Mesothelial cell of epicardium (in vitro differentiated cells): ENCODE measurements around the gene TSHZ2. TPM values are rescaled to one million over a fixed set of nuclear protein-coding genes. Genes with fewer than 3 reads are reported as not detected.

Source experiments
- DNase-seq, 2 experiments: peaks; one replicate each; pipeline ENCODE4 v3.0.0; 2021; ENCODE audit warnings: low spot score in 2 of 2; ENCODE audit not compliant: unreplicated experiment in 2 of 2
- H3K27ac Mint-ChIP-seq: 2 replicates; pipeline ENCODE4 v1.8.0; 2021; ENCODE audit warnings: mixed read lengths
- H3K27me3 Mint-ChIP-seq: 2 replicates; pipeline ENCODE4 v1.8.0; 2021; ENCODE audit warnings: low read depth, mixed read lengths
- H3K36me3 Mint-ChIP-seq: 2 replicates; pipeline ENCODE4 v1.8.0; 2021; ENCODE audit warnings: mixed read lengths
- H3K4me1 Mint-ChIP-seq: 2 replicates; pipeline ENCODE4 v1.8.0; 2021; ENCODE audit warnings: mixed read lengths
- H3K4me3 Mint-ChIP-seq: 2 replicates; pipeline ENCODE4 v1.8.0; 2021; ENCODE audit warnings: mild to moderate bottlenecking, moderate library complexity, mixed read lengths
- H3K9me3 Mint-ChIP-seq: 2 replicates; pipeline ENCODE4 v1.8.0; 2021; ENCODE audit warnings: mixed read lengths
- total RNA-seq: library from RNA; stranded (reverse); gene quantifications from 3 replicates; pipeline ENCODE4 v1.2.1, GENCODE V29; 2021
- TF ChIP-seq, protein P1 (sequence below): fragments of 200-600 bp; sonication (generic); IDR thresholded peaks from one replicate; pipeline ENCODE4 v1.5.0; 2021; ENCODE audit warnings: antibody characterized with exemption; ENCODE audit not compliant: unreplicated experiment

Gene TSHZ2
- total RNA-seq, 1 donor from 2014 or later, result 28.8 TPM

DNA sequence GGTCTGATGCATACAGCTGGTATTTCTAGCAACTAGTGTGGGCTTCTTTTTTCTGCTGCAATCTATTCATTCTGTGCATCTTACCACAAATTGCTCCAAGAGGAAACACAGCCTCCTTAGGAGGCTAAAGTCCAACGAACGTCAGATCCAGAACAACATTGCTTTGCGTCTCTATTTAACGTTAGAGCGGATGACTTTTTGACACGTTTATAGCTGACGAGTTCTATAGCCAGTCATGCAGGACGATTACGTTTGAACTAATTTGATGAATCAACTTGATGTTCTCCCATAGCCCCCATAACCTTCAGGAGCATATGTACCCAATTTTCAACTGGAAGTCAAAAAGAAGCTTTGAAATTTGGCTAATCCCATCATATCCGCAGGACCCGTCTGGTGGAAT lies 59.9 kb downstream of the TSHZ2 start:
- Mint-ChIP-seq H3K27ac (no peak overlapping the region), H3K27me3 (no peaks in the 10 kb centered on the region), H3K36me3 (no peaks in the 10 kb centered on the region), H3K4me3 (no peak overlapping the region), H3K4me1 (peaks cover 17% of the 10 kb centered on the region), H3K9me3 (no peaks in the 10 kb centered on the region)
- no peak for DNase-seq
- TF ChIP-seq, protein P1, sequence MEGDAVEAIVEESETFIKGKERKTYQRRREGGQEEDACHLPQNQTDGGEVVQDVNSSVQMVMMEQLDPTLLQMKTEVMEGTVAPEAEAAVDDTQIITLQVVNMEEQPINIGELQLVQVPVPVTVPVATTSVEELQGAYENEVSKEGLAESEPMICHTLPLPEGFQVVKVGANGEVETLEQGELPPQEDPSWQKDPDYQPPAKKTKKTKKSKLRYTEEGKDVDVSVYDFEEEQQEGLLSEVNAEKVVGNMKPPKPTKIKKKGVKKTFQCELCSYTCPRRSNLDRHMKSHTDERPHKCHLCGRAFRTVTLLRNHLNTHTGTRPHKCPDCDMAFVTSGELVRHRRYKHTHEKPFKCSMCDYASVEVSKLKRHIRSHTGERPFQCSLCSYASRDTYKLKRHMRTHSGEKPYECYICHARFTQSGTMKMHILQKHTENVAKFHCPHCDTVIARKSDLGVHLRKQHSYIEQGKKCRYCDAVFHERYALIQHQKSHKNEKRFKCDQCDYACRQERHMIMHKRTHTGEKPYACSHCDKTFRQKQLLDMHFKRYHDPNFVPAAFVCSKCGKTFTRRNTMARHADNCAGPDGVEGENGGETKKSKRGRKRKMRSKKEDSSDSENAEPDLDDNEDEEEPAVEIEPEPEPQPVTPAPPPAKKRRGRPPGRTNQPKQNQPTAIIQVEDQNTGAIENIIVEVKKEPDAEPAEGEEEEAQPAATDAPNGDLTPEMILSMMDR, result no peak

DNA sequence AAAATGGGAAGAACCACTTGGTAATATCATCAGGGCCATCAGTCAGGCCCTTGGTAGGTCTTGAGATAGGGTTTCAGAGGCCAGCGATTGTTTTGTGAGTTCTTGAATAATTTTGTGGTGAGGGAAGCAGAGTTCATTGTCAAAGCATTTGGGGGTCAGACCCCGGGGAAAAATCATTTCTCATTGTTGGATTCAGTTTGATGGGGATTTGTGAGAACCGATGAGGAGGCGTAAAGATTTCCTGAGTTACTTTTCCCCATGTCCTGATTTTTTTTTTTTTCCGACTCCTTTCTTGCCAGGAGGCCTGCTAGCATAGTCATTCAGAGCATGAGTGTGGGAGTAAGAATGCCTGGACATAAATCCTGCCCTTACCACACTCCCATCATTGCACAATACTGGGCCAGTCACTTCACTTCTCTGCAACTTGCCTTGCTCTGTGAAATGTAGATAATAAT lies 60.3 kb downstream of the TSHZ2 start:
- DNase-seq, result no peak
- TF ChIP-seq, protein P1, result no peak
- no peaks in the 10 kb centered on the region for H3K9me3 Mint-ChIP-seq
- H3K27ac Mint-ChIP-seq, result no peak overlapping the region
- no peaks in the 10 kb centered on the region for H3K36me3 Mint-ChIP-seq
- no peak overlapping the region for H3K4me3 Mint-ChIP-seq
- no peaks in the 10 kb centered on the region for H3K27me3 Mint-ChIP-seq
- peaks cover 13% of the 10 kb centered on the region for H3K4me1 Mint-ChIP-seq

DNA sequence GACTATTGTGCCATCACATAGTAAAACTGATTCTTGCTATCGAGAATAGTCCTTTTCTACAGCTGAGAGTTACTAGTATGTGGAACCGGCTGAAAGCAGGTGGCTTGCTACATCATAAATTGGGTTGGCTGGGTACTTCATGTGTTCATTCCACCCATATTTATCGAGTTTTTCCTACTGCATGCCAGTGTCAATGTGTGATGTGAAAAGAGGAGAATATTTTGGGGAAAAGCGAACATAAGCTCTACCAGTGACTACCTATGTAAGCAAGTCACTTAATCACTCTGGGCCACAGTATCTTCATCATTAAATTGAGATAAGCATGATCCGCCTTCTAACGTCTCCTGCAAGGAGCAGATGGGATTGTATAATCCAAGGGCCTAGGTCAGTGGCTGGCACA lies 61.0 kb downstream of the TSHZ2 start:
- TF ChIP-seq, protein P1, result no peak
- no peak for DNase-seq
- no peaks in the 10 kb centered on the region for H3K27me3 Mint-ChIP-seq
- H3K36me3 Mint-ChIP-seq, result no peaks in the 10 kb centered on the region
- no peak overlapping the region for H3K4me3 Mint-ChIP-seq
- peaks cover 13% of the 10 kb centered on the region for H3K4me1 Mint-ChIP-seq
- no peaks in the 10 kb centered on the region for H3K9me3 Mint-ChIP-seq
- H3K27ac Mint-ChIP-seq, result no peak overlapping the region

DNA sequence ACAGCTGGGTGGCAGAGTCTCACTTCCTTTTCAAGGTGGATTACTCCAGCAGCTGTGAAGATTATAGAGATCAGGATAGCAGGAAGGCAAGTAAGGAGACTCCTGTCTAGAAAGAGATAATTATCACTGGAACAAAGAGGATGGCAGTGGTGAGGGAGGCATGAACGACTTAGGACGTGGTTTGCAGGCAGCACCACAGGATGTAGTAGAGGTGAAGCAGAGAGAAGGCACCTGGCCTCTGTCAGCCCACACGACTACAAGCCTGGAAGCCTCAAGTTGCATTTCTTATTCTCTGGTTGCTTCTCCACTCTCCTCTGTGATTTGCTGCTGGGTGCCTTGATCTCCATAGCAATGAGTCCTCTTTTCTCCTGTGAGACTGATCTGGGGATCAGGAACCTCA lies 62.7 kb downstream of the TSHZ2 start:
- DNase-seq, result no peak
- peaks cover 14% of the 10 kb centered on the region for H3K4me1 Mint-ChIP-seq
- peaks cover 6% of the 10 kb centered on the region for H3K36me3 Mint-ChIP-seq
- no peaks in the 10 kb centered on the region for H3K27me3 Mint-ChIP-seq
- H3K4me3 Mint-ChIP-seq, result no peak overlapping the region
- TF ChIP-seq, protein P1, result no peak
- no peak overlapping the region for H3K27ac Mint-ChIP-seq
- H3K9me3 Mint-ChIP-seq, result peaks cover 6% of the 10 kb centered on the region

DNA sequence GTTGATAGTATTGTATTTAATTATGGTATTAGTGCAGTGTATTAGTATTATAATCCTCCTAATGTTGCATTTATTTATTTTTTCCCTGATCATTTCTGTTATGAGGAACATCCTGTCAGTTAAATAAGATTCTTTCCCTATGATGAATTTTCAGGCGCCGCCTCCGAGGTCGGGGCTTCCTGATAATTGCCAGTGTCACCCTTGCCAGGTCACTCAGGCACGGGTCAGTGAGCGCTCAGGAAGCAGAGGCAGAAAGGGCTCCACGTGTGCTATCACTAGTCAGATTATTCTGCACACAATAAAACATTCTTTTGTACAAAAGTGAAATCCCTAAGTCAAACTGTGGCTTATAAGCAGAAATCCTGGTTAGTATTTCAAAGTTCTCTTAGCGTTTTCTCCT lies 64.8 kb downstream of the TSHZ2 start:
- Mint-ChIP-seq H3K27ac (no peak overlapping the region), H3K27me3 (no peaks in the 10 kb centered on the region), H3K36me3 (peaks cover 6% of the 10 kb centered on the region), H3K4me3 (no peak overlapping the region), H3K4me1 (peaks cover 19% of the 10 kb centered on the region), H3K9me3 (peaks cover 6% of the 10 kb centered on the region)
- no peak for DNase-seq
- TF ChIP-seq, protein P1, result no peak

DNA sequence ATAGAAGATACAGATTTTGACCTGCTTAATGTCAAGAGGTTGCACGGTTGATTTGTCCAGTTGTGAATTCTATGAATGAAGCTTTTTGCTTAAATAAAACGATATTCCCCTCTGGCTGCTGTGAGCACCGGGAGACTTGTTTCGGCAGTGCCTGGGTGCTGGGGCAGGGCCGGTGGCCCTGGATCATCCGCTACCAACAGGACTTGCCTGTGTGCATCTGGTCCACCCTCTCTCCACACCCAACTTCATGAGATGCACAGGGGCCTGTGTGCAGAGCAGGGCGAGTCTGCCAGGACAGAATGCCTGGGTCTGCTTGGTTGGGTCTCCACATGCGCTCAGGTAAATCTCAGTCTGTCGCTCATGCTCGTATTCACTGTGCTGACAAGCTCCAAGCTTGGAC lies 65.5 kb downstream of the TSHZ2 start:
- H3K27ac Mint-ChIP-seq, result no peak overlapping the region
- peaks cover 18% of the 10 kb centered on the region for H3K4me1 Mint-ChIP-seq
- peaks cover 6% of the 10 kb centered on the region for H3K36me3 Mint-ChIP-seq
- no peak overlapping the region for H3K4me3 Mint-ChIP-seq
- TF ChIP-seq, protein P1, result no peak
- no peaks in the 10 kb centered on the region for H3K27me3 Mint-ChIP-seq
- no peak for DNase-seq
- H3K9me3 Mint-ChIP-seq, result peaks cover 6% of the 10 kb centered on the region
